ENCODE data around the gene ACBD5.

The ACBD5 gene

DNA sequence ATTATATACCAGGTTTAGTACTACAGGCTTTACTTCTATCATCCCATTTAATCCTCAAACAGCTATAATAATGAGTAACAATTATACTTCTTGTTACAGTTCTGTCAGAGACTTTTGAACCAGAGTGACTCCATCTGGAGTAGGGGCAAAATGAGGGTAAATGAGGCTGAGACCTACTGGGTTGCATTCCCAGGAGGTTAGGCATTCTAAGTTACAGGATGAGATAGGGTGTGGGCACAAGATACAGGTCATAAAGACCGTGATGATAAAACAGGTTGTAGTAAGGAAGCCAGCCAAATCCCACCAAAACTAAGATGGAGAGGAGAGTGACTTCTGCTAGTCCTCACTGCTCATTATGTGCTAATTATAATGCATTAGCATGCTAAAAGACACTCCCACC lies 90.3 kb downstream of the ACBD5 start:
- no peak for DNase-seq

DNA sequence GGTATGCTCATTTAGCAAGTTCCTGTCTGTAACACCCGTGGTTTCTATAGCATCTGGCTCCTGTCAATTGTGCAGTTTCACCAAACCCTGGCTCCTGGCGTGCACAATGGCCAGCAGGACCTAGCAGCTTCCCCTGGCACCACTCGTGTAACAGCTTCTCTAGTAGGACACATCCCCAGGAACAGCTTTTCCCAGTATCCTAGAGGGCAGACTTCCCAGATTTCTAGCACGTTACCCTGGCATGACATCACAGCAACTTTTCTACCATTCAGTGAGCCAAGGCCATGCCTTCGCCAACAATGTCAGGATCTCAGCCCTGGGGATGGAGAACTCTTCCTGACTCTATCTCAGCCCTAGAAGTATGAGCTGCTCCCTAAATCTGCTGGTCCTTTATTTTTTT lies 92.9 kb downstream of the ACBD5 start:
- DNase-seq: no peak

DNA sequence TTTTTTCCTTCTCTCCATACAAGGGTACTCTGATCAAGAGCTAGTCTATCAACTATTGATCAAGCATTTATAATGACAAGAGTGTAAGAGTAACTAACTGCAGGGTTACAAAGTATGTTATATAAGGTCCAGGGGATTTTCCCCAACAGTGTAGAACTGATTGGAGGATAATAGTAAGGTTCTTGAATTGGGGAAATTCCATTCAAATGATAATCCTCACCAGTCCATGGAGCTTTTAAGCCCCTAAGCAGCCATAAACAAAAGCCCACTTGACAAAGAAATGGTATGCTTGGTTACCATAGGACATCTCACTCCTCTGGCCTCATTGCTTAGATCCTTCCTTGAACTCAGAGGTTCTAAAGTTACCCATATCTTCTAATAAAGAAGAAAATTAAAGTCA lies 94.7 kb downstream of the ACBD5 start:
- no peak for DNase-seq

Measured in inflammatory macrophage treated with lipopolysaccharide for 1 hour (primary cell).